HG03439 (cell line): ENCODE measurements around the gene PAXX.

ENCODE experiments used
- ATAC-seq: cut with Tn5 transposase; IDR thresholded peaks from one replicate; pipeline ENCODE4 v1.9.1; 2021; ENCODE audit warnings: mild to moderate bottlenecking, moderate library complexity; ENCODE audit not compliant: unreplicated experiment

The PAXX gene

GRCh38 chr9:136964833-136965422 is 27.3 kb upstream of the PAXX start:
- ATAC-seq: no peak

- ATAC-seq: no peak
Measured at GRCh38 chr9:136965771-136966484, 26.3 kb upstream of the PAXX start.

GRCh38 chr9:136968333-136969127 is 23.7 kb upstream of the PAXX start:
- ATAC-seq: no peak

- ATAC-seq: no peak
Measured at GRCh38 chr9:136969150-136969549, 23.1 kb upstream of the PAXX start.

- ATAC-seq: no peak
Measured at GRCh38 chr9:136969774-136970173, 22.4 kb upstream of the PAXX start.

- ATAC-seq: no peak
Measured at GRCh38 chr9:136970361-136970760, 21.9 kb upstream of the PAXX start.

- no peak for ATAC-seq
Measured at GRCh38 chr9:136971746-136972145, 20.5 kb upstream of the PAXX start.

GRCh38 chr9:136972335-136972734 is 19.9 kb upstream of the PAXX start:
- ATAC-seq: no peak

- no peak for ATAC-seq
Measured at GRCh38 chr9:136972743-136973142, 19.5 kb upstream of the PAXX start.

- no peak for ATAC-seq
Measured at GRCh38 chr9:136973618-136974617, 18.3 kb upstream of the PAXX start.

GRCh38 chr9:136974817-136975535 is 17.2 kb upstream of the PAXX start:
- ATAC-seq: no peak

- ATAC-seq: no peak
Measured at GRCh38 chr9:136975644-136976043, 16.6 kb upstream of the PAXX start.

- no peak for ATAC-seq
Measured at GRCh38 chr9:136977223-136977622, 15.0 kb upstream of the PAXX start, which contains the start of gene PTGDS. Gene PTGDS (plus strand): TSS chr9:136977504. CDS start chr9:136977579, 75 bp downstream.

GRCh38 chr9:136977649-136978072 is 14.6 kb upstream of the PAXX start:
- ATAC-seq: no peak

- ATAC-seq: no peak
Measured at GRCh38 chr9:136978073-136978864, 14.0 kb upstream of the PAXX start.

GRCh38 chr9:136978865-136979544 is 13.2 kb upstream of the PAXX start:
- ATAC-seq: no peak

- ATAC-seq: no peak
Measured at GRCh38 chr9:136979769-136980587, 12.2 kb upstream of the PAXX start.
